Effector CD4-positive, alpha-beta T cell (primary cell): Measurements from ENCODE around the gene PCBP3.
"Not testable (repeated sequence)": the region's sequence is repeated elsewhere in the genome, so short reads cannot be mapped to it uniquely, and the experiment has no call there.

Source experiments
- DNase-seq: peaks from one replicate; pipeline ENCODE4 v3.0.0-alpha.2; 2020

Gene PCBP3

DNA sequence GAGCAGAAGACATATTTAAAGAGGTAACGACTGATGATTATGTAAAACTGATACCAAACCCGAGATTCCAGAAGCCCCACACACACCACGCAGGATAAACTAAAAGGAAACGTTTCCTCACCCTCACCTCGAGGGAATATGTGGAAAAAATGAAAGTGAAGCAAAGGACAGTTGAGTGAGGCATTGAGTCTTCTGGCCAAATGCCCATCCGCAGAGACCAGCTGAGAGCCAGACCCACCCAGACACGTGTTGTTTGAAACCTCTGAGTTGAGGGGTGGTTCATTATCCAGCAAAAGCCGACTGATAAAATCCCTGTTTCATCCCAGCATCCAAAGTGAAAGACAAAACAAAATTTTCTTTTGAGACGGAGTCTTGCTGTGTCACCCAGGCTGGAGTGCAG is 29.6 kb upstream of the PCBP3 start:
- DNase-seq = no peak

DNA sequence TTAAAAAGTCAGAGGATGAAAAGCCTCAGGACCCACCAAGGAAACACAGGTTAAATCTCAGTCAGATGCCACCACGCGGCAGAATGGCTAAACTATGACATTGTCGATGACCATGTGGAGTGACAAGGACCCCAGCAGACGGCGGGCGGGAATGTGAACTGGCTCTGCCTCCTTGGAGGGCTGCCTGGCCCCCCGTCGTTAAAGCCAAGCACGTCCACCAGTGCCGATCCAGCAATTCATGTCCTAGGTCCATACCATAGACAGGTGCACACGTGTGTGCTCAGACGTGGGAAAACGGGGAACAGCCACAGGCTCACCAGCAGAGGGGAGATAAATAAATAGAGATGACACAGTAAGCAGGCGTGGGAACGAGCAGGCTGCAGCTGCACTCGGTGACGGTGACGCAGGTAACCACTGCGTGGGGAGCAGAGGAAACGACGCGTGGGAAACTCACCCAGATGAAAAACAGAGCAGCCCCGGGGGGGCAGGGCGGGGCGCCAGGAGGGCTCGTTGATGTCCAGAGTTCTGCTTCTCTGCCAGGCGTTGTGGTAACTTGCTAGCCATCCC is 28.3 kb upstream of the PCBP3 start:
- peak; percentile 89 for DNase-seq

DNA sequence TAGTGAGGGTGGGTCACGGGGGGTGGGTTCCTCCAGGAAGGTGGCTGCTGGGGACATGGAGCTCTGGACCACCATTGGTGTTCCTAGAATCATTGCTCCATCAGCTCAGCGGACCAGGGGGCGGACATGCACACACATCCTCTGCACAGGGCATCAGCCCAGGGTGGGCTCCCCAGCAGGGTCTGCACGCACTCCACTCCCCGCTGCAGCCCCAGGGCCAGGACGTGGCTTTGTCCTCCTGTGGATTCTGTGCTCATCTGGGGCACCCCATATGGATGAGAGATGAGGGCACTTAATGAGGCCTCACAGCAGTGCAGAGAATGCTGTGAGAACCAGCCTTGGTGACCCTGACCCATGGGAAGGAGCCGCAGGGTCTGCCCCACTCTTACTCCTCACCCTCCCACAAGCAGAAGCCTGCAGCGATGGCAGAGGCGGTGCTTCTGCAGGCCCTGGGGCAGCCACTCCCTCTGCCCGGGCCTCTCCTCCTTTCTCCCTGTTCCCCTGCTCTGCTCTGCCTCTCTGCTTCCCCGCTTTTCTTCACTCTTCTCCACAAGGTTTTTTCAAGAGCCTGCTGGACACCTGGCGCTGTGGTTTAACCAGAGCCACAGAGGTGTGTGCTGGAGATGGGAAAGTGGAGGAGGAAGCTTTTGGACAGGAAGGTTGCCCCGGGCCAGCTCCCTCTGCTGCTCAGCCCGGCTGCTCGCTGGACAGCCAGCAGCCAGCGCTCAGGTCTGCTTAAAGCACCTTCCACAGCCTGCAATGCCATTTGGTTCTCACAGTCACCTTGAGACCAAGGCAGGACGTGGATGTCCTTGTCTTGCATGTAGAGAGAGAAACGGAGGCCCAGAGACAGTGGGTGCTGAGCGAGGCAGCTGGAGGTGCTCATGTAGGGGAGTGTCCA is 26.3 kb upstream of the PCBP3 start:
- DNase-seq = no peak

DNA sequence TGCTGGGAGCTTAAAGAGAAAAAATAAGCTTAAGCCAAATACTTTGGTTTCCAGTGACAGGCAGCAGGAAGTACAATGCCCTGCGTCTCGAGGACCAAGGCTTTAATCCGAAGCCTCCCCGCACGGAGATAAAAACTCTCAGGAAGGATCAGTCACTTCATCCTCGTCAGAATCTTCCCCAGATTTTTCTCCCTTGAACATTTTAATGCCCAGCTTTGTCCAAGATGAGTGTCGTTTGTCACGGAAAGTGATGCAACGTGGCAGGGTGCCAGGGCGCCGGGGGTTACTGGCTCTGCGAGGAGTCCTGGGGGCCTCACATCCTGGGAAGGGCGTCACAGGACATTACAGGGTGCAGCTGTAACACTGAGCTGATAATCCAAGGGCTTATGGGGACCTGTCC is 25.2 kb upstream of the PCBP3 start:
- DNase-seq = no peak

DNA sequence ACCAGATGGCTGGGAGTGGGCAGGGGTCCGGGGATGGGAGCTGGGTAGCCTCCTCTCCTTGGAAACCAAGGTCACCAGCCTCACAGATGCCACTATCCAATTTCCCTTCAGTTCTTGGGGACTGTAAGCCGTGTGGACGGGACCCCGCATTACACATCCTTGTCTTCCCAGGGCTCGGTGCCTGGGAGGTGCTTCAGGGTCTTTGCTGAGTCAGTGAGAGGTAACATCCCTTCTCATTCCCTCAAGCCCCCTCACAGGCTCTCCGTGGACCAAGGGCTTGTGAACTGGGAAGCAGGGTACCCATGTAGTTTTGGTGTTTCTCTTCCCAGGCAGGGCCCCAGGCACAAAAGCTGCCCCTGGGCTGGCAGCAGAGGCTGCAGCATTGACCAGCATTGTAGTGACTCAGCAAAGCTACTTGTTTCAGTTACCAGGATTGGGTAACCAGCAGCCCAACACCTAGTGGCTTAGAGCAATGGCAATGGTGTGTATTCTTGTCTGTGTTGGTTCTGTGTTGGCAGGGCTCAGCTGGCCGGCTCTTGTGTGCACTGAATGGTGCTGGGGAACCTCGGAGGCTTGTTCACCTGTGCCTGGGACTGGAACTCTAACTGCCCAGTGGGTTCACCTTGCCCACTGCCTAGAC is 24.6 kb upstream of the PCBP3 start:
- no peak for DNase-seq

DNA sequence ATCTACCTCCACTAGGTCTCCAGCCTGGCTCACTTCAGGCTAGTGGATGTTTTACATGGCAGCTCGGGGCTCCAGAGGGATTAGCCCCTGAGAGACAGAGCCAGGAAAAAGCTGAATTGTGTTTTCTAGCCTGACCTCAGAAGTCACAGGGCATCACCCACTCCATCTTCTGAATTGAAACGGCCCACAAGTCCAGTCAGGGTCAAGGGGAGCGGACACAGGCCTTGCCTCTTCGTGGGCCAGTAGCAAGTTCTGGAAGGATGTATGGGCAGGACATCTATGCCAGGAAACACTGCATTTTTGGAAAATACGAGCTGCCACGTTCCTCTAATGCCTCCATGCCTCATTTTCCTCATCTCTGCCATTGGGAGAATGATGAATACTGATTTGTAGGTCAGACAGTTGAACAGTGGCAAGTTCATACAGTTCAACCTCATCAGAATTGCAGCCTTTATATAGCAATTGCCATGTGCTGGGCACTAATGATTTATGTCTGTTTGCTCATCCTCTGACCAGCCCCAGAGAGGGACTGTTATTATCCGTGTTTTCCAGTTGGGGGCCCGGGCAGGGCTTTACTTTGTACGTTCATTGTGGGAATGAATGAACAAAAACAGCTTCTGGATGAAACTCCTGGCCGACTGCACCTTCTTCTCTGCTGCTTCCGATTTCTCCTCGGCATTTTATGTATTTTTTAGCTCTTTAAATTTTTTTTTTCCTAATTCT is 23.2 kb upstream of the PCBP3 start:
- no peak for DNase-seq

DNA sequence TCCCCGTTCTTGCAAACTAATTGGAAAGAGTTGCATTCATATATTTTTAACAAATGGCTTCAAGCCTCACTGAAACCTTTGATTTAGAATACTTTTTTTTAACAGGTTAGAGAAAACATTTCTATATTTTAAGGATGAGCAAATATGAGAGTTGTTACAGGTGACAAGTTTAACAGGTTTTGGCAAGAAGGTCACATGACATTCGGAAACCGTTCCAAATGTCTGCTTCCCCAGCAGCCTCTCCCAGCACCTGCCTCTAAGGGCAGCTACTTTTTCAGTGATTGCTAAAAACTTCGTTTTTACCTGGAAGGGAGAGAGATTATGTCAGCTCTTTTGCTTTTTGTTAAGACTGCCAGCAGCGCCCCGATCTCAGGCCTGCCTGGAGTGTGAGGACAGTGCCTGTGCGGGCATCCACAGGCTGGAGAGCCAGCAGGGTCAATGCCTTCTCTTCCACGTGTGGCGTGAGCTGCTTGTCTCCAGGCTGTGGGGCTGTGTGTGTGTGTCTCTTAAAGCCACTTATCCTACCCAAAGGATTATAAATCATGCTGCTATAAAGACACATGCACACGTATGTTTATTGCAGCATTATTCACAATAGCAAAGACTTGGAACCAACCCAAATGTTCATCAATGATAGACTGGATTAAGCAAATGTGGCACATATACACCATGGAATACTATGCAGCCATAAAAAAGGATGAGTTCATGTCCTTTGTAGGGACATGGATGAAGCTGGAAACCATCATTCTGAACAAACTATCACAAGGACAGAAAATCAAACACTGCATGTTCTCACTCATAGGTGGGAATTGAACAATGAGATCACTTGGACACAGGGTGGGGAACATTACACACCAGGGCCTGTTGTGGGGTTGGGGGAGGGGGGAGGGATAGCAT is 21.8 kb upstream of the PCBP3 start:
- DNase-seq = not testable (repeated sequence)

DNA sequence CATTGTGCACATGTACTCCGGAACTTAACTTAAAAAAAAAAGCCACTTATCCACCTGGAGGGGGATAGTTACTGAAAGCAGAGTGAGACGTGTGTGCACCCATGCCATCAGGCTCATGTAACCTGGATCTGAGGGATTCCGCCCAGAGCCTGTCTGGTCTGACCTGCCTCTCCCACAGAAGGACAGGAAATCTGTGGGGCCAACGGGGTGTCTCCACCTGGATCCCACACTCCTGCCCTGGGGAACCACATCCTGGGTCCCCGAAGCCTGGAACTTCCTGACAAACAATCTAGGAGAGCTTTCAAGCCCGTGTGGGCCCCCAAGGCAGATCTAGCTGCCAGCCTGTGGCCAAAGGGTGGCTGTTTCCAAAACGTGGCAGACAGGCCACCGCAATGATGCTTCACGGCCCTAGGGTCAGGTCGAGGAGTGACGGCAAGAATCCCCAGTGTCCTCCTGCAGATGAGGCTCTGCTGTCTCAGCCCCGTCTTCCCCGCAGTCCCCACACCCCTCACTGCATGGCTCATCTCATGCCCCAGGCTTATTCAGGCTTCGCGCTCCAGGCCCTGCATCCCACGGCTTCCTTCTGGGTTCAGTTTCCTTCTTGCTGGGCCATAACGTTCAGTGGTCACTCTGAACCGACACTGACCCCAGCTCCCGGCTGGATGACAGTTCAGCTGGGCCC is 21.0 kb upstream of the PCBP3 start:
- DNase-seq = no peak

DNA sequence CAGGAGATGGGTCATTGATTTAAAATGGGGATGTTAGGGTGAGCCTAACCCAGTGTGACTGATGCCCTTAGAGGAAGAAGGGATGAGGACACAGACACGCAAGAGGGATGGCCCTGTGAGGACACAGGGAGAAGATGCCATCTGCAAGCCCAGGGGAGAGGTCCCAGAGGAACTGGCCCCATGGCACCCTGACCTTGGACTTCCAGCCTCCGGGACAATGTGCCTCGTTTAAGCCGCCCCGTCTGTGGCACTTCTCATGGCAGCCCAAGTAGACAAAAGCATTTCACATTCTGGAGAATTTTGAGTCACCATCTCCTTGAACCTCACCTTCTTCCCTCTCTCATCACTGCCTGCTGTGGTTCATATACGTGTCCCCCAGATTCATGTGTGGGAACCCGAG is 20.1 kb upstream of the PCBP3 start:
- DNase-seq = no peak

DNA sequence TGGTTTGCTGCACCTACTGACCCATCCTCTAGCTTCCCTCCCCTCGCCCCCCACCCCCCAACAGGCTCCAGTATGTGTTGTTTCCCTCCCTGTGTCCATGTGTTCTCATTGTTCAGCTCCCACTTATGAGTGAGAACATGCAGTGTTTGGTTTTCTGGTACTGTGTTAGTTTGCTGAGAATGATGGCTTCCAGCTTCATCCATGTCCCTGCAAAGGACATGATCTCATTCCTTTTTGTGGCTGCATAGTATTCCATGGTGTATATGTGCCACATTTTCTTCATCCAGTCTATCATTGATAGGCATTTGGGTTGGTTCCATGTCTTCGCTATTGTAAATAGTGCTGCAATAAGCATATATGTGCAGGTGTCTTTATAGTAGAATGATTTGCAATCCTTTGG is 17.4 kb upstream of the PCBP3 start:
- DNase-seq = not testable (repeated sequence)

DNA sequence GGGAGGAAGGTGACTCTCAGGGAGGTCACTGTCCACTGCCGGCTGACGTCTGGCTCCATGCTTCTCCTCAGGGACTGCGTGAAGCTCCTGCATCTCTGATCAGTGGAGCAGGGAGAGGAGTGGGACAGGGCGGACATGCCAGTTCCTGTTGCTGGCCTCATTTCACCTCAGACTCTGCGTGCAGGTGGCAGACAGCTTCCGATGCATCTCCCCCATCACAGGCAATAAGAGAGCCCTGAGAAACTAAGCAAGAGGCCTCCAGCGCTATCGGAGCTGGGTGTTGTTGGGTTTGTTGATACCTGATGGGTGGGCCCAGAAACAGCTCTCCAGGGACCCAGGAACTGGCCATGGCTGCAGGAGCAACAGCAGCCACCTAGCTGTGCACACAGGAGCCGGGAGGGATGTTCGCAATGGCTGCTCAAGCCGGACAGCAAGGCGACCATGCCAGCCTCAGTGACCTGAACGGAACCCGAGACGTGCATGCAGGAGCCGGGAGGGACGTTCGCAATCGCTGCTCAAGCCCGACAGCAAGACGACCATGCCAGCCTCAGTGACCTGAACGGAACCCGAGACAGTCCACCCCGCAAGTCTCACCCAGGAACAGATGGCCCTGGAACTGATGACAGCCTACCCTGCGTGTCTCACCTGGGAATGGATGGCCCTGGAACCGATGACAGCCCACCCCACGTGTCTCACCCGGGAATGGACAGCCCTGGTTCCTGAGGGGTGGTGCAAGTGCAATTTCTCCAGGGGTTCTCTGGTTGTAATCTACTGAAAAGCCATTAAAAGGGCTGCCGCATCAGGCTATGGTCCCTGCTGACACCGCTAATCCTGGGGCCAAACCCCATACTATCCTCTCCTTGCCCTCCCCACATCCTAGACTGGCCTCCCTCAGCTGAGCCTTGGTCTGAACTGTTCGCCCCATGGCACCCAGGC is 14.2 kb upstream of the PCBP3 start:
- DNase-seq = no peak

DNA sequence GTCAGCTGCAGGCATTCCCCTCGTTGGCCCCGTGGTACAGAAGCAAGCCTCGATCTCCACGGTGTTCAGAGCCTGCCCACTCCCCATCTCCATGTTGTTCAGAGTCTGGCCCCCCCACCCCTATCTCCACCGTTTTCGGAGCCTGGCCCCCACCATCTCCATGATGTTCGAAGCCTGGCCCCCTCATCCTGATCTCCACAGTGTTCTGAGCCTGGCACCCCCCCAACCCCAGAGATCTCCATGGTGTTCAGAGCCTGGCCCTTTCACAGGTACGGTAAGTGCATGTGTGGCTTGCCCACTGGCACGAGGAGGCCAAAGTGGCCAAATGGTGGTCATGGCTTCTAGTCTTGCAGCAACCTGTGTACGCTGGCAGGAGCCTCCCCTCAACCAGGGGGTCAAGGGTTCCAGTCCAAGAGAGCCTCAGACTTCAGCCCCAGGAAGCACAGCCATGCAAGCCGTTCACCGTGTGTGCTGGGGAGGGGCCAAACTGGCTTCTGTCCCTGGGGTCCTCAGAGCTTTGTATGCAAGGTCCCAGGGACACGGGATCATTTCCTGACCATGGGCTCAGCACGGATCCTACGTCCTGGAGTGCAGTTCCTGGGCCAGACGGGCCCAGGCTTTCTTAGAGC is 13.3 kb upstream of the PCBP3 start:
- no peak for DNase-seq

DNA sequence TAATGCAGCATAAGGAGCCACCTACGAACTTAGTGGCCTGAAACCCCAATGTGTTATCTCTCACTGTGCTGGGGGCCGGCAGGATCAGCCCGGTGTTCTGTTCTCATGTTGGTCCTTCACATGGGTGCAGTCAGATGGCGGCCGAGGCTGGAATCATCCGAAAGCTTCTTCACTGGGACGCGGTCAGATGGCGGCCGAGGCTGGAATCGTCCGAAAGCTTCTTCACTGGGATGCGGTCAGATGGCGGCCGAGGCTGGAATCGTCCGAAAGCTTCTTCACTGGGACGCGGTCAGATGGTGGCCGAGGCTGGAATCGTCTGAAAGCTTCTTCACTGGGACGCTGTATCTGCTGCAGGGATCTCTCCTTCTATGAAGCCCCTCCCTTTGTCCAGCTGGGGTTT is 12.6 kb upstream of the PCBP3 start:
- no peak for DNase-seq

DNA sequence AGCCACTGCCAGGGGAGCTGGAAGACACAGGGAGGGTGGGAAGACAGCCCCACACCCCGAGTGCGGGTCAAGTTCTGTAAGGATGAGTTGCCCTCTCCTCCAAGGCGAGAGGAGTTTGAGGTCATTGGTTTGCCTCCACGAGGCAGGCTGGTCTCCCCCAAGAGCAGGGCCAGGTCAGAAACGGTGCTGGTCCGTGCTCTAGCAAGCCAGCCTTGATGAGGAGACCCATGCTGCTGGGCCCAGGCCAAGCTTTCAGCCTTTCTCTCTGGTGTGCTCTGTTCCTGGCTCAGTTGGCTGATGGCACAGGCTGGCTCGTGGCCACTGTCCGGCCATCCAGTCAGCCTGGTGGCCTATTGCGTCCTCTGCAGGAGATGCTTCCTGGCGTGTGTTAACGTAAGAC is 12.0 kb upstream of the PCBP3 start:
- DNase-seq = no peak

DNA sequence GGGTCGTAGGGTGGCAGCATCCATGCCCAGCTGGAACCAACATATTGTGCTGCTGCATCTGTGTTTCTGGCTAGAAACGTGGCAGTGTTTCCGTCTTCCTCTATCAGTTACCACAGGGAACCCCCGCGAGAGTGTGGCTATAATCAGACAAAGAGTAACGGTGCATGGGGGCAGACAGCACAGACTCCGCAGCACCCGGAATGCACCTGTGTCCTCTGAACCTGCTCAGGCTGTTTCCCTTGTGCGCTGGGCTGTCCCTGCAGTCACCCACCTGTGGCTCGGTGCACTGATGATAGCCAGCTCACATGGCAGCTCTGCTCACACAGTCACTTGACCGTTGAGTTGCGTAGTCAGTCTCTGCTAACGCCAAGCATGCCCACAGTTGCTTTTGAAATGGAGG is 11.4 kb upstream of the PCBP3 start:
- DNase-seq = no peak

DNA sequence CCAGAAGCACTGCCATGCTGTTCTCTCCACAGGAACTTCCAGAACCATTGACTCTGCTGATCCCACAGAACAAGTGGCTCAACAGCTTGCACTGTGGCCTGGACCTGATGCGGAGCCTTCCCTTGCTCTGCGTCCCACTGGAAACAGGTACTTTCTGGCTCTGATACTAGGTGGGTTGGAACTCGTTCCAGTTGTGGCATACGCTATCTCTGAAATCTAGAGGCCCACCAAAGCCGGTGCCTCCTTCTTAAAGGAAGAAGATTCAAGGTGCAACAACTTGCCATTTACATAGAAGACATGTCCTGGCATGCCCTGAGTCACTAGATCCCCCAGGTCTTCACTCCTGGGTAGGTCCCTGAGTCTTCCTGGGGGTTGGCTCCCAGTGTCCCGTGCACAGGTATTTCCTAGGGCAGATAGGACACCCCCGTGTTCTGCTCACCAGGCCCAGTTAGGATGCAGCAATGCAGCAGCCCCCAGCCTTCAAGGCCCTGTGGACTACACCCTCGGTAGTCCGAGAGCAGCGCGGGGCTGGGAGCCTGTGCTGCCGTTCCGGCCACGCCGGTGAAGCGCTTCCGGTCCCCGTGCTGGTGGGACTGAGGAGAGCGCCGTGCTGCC is 10.8 kb upstream of the PCBP3 start:
- DNase-seq = no peak

DNA sequence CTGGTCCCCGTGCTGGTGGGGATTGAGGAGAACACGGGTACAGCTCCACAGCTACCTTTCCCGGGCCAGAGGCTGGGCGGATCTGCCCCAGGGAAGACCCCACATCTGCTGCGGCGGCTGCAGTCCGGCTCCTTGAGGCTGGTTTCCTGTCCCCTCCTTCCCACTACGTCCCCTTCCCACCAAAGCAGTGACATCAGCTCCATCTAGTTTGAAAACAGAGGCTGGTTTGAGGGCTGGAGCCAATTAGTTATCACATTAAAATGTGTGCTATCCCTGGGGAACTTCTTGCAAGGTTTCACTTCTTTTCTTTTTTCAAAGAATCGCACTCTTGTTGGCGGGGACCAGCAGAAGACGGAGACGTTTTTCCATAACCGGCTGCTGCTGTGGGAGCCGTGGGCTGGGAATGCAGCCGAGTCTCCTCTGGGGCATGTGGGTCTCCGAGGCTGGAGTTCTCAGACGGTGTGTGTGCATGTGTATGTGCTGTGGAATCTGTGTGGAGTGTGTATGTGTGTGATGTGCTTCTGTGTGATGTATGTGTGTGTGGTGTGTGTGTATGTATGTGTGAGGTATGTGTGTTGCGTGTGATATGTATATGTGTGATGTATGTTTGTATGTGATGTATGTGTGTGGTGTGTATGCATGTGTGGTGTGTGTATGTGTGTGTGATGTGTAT is 8.9 kb upstream of the PCBP3 start:
- DNase-seq = no peak

DNA sequence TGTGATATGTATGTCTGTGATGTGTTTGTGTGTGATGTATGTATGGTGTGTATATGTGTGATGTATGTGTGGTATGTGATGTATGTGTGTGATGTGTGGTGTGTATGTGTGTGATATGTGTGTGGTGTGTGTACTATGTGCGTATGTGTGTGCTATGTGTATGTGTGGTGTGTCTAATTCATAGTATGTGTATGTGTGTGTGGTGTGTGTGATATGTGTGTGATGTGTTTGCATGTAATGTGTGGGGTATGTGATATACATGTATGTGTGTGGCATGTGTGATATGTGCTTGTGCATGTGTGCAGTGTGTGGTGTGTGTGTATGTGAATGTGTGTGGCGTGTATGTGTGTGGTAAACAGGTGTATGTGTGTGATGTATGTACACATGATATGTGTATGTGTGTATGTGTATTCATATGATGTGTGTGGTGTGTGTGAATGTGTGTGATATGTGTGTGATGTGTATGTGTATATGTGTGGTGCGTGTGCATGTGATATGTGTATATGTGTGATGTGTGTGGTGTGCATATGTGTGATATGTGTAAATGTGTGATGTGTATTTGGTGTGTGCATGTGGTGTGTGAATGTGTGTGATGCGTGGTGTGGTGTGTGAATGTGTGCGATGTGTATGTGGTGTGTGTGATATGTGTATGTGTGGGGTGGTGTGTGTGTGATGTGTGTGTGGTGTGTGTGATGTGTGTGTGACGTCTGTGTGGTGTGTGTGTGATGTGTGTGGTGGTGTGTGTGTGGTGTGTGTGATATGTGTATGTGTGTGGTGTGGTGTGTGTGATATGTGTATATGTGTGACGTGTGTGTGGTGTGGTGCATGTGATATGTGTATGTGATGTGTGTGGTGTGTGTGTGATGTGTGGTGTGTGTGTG is 8.0 kb upstream of the PCBP3 start:
- DNase-seq = no peak
